HL-60 (cell line): ENCODE measurements around the gene SVOPL.

Experiments
- GABPA ChIP-seq: IDR thresholded peaks from 2 replicates; pipeline ENCODE4 v1.6.1; 2012; ENCODE audit warnings: low read depth
- POLR2AphosphoS5 ChIP-seq: IDR thresholded peaks from 2 replicates; pipeline ENCODE4 v1.6.1; 2012; ENCODE audit warnings: low read depth
- SPI1 ChIP-seq: IDR thresholded peaks from 2 replicates; pipeline ENCODE4 v1.6.1; 2012; ENCODE audit warnings: low read depth, mild to moderate bottlenecking, borderline replicate concordance
- TF ChIP-seq, protein P1 (sequence below): IDR thresholded peaks from one replicate; pipeline ENCODE4 v1.5.1; 2011; ENCODE audit warnings: low read length, control low read depth, inconsistent platforms; ENCODE audit not compliant: insufficient read depth

- TF ChIP-seq, protein P1, sequence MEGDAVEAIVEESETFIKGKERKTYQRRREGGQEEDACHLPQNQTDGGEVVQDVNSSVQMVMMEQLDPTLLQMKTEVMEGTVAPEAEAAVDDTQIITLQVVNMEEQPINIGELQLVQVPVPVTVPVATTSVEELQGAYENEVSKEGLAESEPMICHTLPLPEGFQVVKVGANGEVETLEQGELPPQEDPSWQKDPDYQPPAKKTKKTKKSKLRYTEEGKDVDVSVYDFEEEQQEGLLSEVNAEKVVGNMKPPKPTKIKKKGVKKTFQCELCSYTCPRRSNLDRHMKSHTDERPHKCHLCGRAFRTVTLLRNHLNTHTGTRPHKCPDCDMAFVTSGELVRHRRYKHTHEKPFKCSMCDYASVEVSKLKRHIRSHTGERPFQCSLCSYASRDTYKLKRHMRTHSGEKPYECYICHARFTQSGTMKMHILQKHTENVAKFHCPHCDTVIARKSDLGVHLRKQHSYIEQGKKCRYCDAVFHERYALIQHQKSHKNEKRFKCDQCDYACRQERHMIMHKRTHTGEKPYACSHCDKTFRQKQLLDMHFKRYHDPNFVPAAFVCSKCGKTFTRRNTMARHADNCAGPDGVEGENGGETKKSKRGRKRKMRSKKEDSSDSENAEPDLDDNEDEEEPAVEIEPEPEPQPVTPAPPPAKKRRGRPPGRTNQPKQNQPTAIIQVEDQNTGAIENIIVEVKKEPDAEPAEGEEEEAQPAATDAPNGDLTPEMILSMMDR: no peak
- TF ChIP-seq POLR2AphosphoS5 (no peak), SPI1 (no peak), GABPA (no peak)
Measured at GRCh38 chr7:138602451-138602850, 98.7 kb downstream of the SVOPL start.
